ENCODE results near the gene PRDM1. TPM values are rescaled to one million over a fixed set of nuclear protein-coding genes. Genes with fewer than 3 reads are reported as not detected.

The PRDM1 gene
- total RNA-seq, 4 donors from 2014 or later = 1.0 to 20.7 (median 7.0) TPM

- H3K27me3 ChIP-seq = no peaks in the 10 kb centered on the region
- intact Hi-C loops (cut with DNase I; ENCODE audit: low total_unique reads) = no loop called here
- H3K9me3 ChIP-seq = no peaks in the 10 kb centered on the region
- DNase-seq = no peak
- no peaks in the 10 kb centered on the region for H3K36me3 ChIP-seq
- no peak for TF ChIP-seq POLR2A (IDR thresholded peaks at IDR 0.05)
- TF ChIP-seq CTCF (IDR thresholded peaks at IDR 0.05) = no peak
- H3K27ac ChIP-seq = no peak overlapping the region
- H3K4me3 ChIP-seq = no peak overlapping the region
- no peaks in the 10 kb centered on the region for H3K4me1 ChIP-seq
These were observed 31.4 kb downstream of the PRDM1 start for GRCh38 chr6:106117579-106117978.

GRCh38 chr6:106118835-106119431 is 32.8 kb downstream of the PRDM1 start:
- no peaks in the 10 kb centered on the region for H3K9me3 ChIP-seq
- TF ChIP-seq CTCF (IDR thresholded peaks at IDR 0.05) (no peak), POLR2A (IDR thresholded peaks at IDR 0.05) (no peak)
- no peaks in the 10 kb centered on the region for H3K27me3 ChIP-seq
- H3K4me3 ChIP-seq = no peak overlapping the region
- intact Hi-C loops (cut with DNase I; ENCODE audit: low total_unique reads) = no loop called here
- H3K27ac ChIP-seq = no peak overlapping the region
- H3K4me1 ChIP-seq = no peaks in the 10 kb centered on the region
- H3K36me3 ChIP-seq = no peaks in the 10 kb centered on the region
- DNase-seq = no peak

GRCh38 chr6:106119546-106119945 is 33.4 kb downstream of the PRDM1 start:
- Histone ChIP-seq H3K4me1 (no peaks in the 10 kb centered on the region), H3K36me3 (no peaks in the 10 kb centered on the region), H3K9me3 (no peaks in the 10 kb centered on the region), H3K27ac (no peak overlapping the region), H3K4me3 (no peak overlapping the region), H3K27me3 (no peaks in the 10 kb centered on the region)
- TF ChIP-seq POLR2A (IDR thresholded peaks at IDR 0.05) = no peak
- no peak for TF ChIP-seq CTCF (IDR thresholded peaks at IDR 0.05)
- DNase-seq = no peak
- intact Hi-C loops (cut with DNase I; ENCODE audit: low total_unique reads) = no loop called here

- no peaks in the 10 kb centered on the region for H3K4me1 ChIP-seq
- no peaks in the 10 kb centered on the region for H3K27me3 ChIP-seq
- H3K4me3 ChIP-seq = no peak overlapping the region
- no peak overlapping the region for H3K27ac ChIP-seq
- H3K36me3 ChIP-seq = no peaks in the 10 kb centered on the region
- H3K9me3 ChIP-seq = no peaks in the 10 kb centered on the region
- no peak for TF ChIP-seq CTCF (IDR thresholded peaks at IDR 0.05)
- TF ChIP-seq POLR2A (IDR thresholded peaks at IDR 0.05) = no peak
- intact Hi-C loops (cut with DNase I; ENCODE audit: low total_unique reads) = no loop called here
- no peak for DNase-seq
These were observed 33.9 kb downstream of the PRDM1 start for GRCh38 chr6:106120006-106120405.

GRCh38 chr6:106120406-106120805 is 34.3 kb downstream of the PRDM1 start:
- Histone ChIP-seq H3K4me1 (no peaks in the 10 kb centered on the region), H3K9me3 (no peaks in the 10 kb centered on the region), H3K27me3 (no peaks in the 10 kb centered on the region), H3K36me3 (no peaks in the 10 kb centered on the region), H3K4me3 (no peak overlapping the region), H3K27ac (no peak overlapping the region)
- DNase-seq = no peak
- TF ChIP-seq POLR2A (IDR thresholded peaks at IDR 0.05) (no peak), CTCF (IDR thresholded peaks at IDR 0.05) (no peak)
- intact Hi-C loops (cut with DNase I; ENCODE audit: low total_unique reads) = no loop called here

Data from uterus (tissue), 4 donors.